ENCODE data around the gene MIPEP. TPM values are rescaled to one million over a fixed set of nuclear protein-coding genes. Genes with fewer than 3 reads are reported as not detected.

MIPEP gene
- polyA plus RNA-seq, 1 donor from 2014 or later = 9.1 TPM

GRCh38 chr13:23703246-23703860, 185.8 kb downstream of the MIPEP start:
- H3F3A ChIP-seq (ENCODE audit: insufficient read depth, low read length, poor library complexity, severe bottlenecking) = no peaks in the 10 kb centered on the region
- H3K79me2 ChIP-seq (replicated peaks; ENCODE audit: insufficient read depth, low read length) = no peaks in the 10 kb centered on the region
- H3K4me3 ChIP-seq (ENCODE audit: low read length) = no peak overlapping the region
- no peak overlapping the region for H2AFZ ChIP-seq (ENCODE audit: low read depth, low read length)
- no peaks in the 10 kb centered on the region for H3K9me3 ChIP-seq (ENCODE audit: low read length)
- no peaks in the 10 kb centered on the region for H3K9me2 ChIP-seq (ENCODE audit: insufficient read depth, low read length)
- no peak overlapping the region for H3K27ac ChIP-seq (ENCODE audit: low read length)
- no peaks in the 10 kb centered on the region for H4K20me1 ChIP-seq (ENCODE audit: insufficient read depth)
- H3K27me3 ChIP-seq (ENCODE audit: insufficient read depth, low read depth, low read length) = no peaks in the 10 kb centered on the region
- TF ChIP-seq SMC3 (conservative IDR thresholded peaks at IDR 0.05; ENCODE audit: poor library complexity) (no peak), CTCF (IDR thresholded peaks at IDR 0.05; ENCODE audit: poor library complexity, severe bottlenecking) (no peak), MXI1 (conservative IDR thresholded peaks at IDR 0.05; ENCODE audit: poor library complexity, severe bottlenecking) (no peak), REST (IDR thresholded peaks at IDR 0.05; ENCODE audit: borderline replicate concordance) (no peak), EP300 (conservative IDR thresholded peaks at IDR 0.05; ENCODE audit: poor library complexity, severe bottlenecking) (no peak), POLR2AphosphoS5 (IDR thresholded peaks at IDR 0.05) (no peak), RAD21 (conservative IDR thresholded peaks at IDR 0.05) (no peak), TAF1 (IDR thresholded peaks at IDR 0.05; ENCODE audit: low read depth) (no peak), EZH2 (IDR thresholded peaks at IDR 0.05; ENCODE audit: borderline replicate concordance, insufficient read depth, low read length, poor library complexity, severe bottlenecking) (no peak)
- H3K4me2 ChIP-seq (ENCODE audit: low read length) = no peak overlapping the region
- H3K36me3 ChIP-seq (ENCODE audit: insufficient read depth, low read length) = no peaks in the 10 kb centered on the region
- H3K9ac ChIP-seq (ENCODE audit: low read length) = no peak overlapping the region

GRCh38 chr13:23701636-23702035, 187.6 kb downstream of the MIPEP start:
- H4K20me1 ChIP-seq (ENCODE audit: insufficient read depth) = no peaks in the 10 kb centered on the region
- no peak overlapping the region for H3K27ac ChIP-seq (ENCODE audit: low read length)
- H2AFZ ChIP-seq (ENCODE audit: low read depth, low read length) = no peak overlapping the region
- no peak overlapping the region for H3K4me2 ChIP-seq (ENCODE audit: low read length)
- no peaks in the 10 kb centered on the region for H3K27me3 ChIP-seq (ENCODE audit: insufficient read depth, low read depth, low read length)
- H3K9me3 ChIP-seq (ENCODE audit: low read length) = no peaks in the 10 kb centered on the region
- no peaks in the 10 kb centered on the region for H3K79me2 ChIP-seq (replicated peaks; ENCODE audit: insufficient read depth, low read length)
- H3K36me3 ChIP-seq (ENCODE audit: insufficient read depth, low read length) = no peaks in the 10 kb centered on the region
- no peaks in the 10 kb centered on the region for H3K9me2 ChIP-seq (ENCODE audit: insufficient read depth, low read length)
- no peak overlapping the region for H3K4me3 ChIP-seq (ENCODE audit: low read length)
- TF ChIP-seq POLR2AphosphoS5 (IDR thresholded peaks at IDR 0.05) (no peak), RAD21 (conservative IDR thresholded peaks at IDR 0.05) (no peak), EZH2 (IDR thresholded peaks at IDR 0.05; ENCODE audit: borderline replicate concordance, insufficient read depth, low read length, poor library complexity, severe bottlenecking) (no peak), SMC3 (conservative IDR thresholded peaks at IDR 0.05; ENCODE audit: poor library complexity) (no peak), REST (IDR thresholded peaks at IDR 0.05; ENCODE audit: borderline replicate concordance) (no peak), CTCF (IDR thresholded peaks at IDR 0.05; ENCODE audit: poor library complexity, severe bottlenecking) (no peak), TAF1 (IDR thresholded peaks at IDR 0.05; ENCODE audit: low read depth) (no peak), EP300 (conservative IDR thresholded peaks at IDR 0.05; ENCODE audit: poor library complexity, severe bottlenecking) (no peak)
- H3K9ac ChIP-seq (ENCODE audit: low read length) = no peak overlapping the region
- no peaks in the 10 kb centered on the region for H3F3A ChIP-seq (ENCODE audit: insufficient read depth, low read length, poor library complexity, severe bottlenecking)

Data from neural cell (in vitro differentiated cells).